ENCODE results near the gene RMC1.
"Not testable (repeated sequence)": the region's sequence is repeated elsewhere in the genome, so short reads cannot be mapped to it uniquely, and the experiment has no call there.

The RMC1 gene

GRCh38 chr18:23556145-23556780, 53.0 kb downstream of the RMC1 start:
- no peak for DNase-seq (ENCODE audit: low read depth in 4 of 4, low spot score in 1 of 4)

DNA sequence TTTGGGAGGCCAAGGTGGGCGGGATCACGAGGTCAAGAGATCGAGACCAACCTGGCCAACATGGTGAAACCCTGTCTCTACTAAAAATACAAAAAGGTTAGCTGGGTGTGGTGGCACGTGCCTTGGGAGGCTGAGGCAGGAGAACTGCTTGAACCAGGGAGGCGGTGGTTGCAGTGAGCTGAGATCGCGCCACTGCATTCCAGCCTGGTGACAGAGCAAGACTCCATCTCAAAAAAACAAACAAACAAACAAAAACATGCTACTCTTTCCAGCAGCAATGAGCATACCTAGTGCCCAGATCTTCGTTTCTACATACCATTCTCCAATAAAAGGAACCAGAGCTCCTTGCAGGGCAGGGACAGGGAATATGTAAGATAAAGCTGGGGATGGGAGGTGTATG, 54.2 kb downstream of the RMC1 start:
- DNase-seq (ENCODE audit: low read depth in 4 of 4, low spot score in 1 of 4) = not testable (repeated sequence)

GRCh38 chr18:23560186-23560585, 56.9 kb downstream of the RMC1 start:
- DNase-seq (ENCODE audit: low read depth in 4 of 4, low spot score in 1 of 4) = no peak

DNA sequence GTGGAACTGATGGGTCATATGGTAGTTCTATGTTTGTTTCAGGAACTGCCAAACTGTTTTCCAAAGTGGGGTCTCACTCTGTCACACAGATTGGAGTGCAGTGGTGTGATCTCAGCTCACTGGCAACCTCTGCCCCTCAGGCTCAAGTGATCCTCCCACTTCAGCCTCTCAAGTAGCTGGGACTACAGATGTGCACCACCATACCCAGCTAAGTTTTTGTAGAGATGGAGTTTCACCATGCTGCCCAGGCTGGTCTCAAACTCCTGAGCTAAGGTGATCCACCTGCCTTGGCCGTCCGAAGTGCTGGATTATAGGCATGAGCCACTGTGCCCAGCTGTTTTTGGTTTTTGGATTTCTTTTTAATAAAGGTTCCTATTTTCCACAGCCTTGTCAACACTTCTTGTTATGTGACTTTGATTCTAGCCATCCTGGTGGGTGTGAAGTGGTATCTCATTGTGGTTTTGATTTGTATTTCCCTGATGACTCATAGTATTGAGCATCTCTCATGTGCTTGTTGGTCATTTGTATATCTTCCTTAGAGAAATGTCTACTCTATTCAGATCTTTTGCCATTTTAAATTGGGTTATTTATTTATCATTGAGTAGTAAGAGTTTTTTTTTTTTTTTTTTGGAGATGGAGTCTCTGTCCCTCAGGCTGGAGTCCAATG, 60.2 kb downstream of the RMC1 start:
- no peak for DNase-seq (ENCODE audit: low read depth in 4 of 4, low spot score in 1 of 4)

DNA sequence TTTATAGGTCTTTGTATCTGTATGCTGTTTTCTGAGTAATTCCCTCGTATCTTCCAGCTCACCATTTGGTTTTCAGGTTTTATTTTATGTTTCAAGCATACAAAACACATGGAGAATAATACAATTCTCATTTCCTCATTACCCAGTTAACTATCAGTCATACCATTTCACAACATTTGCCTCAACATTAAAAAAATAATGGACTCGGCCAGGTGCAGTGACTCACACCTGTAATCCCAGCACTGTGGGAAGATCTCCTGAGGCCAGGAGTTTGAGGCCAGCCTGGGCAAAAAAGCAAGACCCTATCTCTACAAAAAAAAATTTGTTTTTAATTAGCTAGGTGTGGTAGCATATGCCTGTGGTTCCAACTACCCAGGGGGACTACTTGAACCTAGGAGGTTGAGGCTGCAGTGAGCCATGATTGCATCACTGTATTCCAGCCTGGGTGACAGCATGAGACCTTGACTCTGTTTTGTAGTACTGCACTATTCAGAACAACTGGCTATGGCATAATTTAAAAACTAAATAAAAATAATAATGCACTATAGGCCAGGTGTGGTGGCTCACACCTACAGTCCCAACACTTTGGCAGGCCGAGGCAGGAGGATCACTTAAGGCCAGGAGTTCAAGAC, 62.7 kb downstream of the RMC1 start:
- DNase-seq (ENCODE audit: low read depth in 4 of 4, low spot score in 1 of 4) = no peak

DNA sequence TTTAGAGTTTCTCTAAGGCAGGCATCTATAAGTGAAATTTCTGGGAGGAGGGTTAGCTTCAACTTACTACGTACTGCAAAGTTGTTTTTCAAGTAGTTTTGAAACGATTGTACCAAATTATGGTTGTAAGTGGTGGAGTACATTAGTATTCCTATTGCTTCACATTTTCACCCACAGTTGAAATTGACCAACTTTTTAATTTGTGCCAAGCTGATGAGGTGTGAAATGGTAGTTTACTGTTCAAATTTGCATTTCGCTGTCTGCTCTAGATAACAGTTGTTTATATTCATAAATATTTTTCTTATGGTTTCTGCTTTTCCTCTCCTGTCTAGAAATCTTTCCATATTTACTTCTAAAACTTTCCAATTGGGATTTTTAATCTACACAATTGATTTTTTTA, 64.4 kb downstream of the RMC1 start:
- DNase-seq (ENCODE audit: low read depth in 4 of 4, low spot score in 1 of 4) = no peak

- DNase-seq (ENCODE audit: low read depth in 4 of 4, low spot score in 1 of 4) = no peak
These were observed 65.2 kb downstream of the RMC1 start for GRCh38 chr18:23568281-23569138.

- DNase-seq (ENCODE audit: low read depth in 4 of 4, low spot score in 1 of 4) = no peak
These were observed 66.2 kb downstream of the RMC1 start for GRCh38 chr18:23569299-23570063.

- DNase-seq (ENCODE audit: low read depth in 4 of 4, low spot score in 1 of 4) = no peak
These were observed 67.7 kb downstream of the RMC1 start for GRCh38 chr18:23570912-23571504.

GRCh38 chr18:23572012-23572411, 68.7 kb downstream of the RMC1 start:
- no peak for DNase-seq (ENCODE audit: low read depth in 4 of 4, low spot score in 1 of 4)

GRCh38 chr18:23572570-23572969, 69.3 kb downstream of the RMC1 start:
- no peak for DNase-seq (ENCODE audit: low read depth in 4 of 4, low spot score in 1 of 4)

GRCh38 chr18:23573020-23573419, 69.7 kb downstream of the RMC1 start:
- DNase-seq (ENCODE audit: low read depth in 4 of 4, low spot score in 1 of 4) = no peak

DNA sequence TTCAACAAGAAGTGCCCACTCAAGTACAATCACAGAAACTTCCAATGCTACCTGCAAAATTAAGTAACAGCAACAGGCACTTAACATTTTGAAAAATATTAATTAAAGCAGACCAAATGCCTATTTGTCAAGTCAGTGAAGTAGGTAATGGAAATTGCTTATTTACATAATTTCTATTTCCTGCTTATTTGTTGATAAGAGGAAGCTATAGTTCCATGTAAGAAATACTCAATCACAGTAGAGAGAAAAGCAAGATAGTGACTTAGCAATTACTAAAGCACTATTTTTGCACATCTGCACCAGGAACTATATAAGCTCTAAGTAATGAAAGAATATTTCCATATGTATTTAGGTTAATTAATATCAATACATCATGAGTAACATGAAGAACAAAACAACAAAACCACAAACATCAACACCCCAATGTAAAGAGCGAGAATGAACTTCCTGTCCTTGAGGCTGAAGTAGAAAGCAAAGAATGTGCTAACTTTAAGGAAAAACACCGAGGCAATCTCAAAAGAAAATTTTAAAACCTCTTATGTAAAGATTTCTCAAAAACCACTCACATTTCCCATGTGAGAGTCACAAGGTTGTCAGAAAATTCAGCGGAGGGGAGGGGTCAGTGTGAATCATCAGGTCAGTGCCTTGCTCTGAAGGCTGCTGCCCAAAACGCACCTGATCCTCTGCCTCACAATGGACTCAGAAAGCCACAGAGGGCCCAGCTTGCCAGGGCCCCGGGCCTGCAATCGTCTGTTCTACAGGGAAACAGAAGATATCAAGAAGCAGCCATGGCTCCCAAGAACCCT, 70.5 kb downstream of the RMC1 start:
- no peak for DNase-seq (ENCODE audit: low read depth in 4 of 4, low spot score in 1 of 4)

GRCh38 chr18:23574611-23575308, 71.4 kb downstream of the RMC1 start:
- no peak for DNase-seq (ENCODE audit: low read depth in 4 of 4, low spot score in 1 of 4)

GRCh38 chr18:23575309-23575651, 72.0 kb downstream of the RMC1 start:
- no peak for DNase-seq (ENCODE audit: low read depth in 4 of 4, low spot score in 1 of 4)

- not testable (repeated sequence) for DNase-seq (ENCODE audit: low read depth in 4 of 4, low spot score in 1 of 4)
These were observed 74.2 kb downstream of the RMC1 start for GRCh38 chr18:23577521-23577920.

GRCh38 chr18:23578067-23578701, 74.9 kb downstream of the RMC1 start:
- DNase-seq (ENCODE audit: low read depth in 4 of 4, low spot score in 1 of 4) = no peak

- no peak for DNase-seq (ENCODE audit: low read depth in 4 of 4, low spot score in 1 of 4)
These were observed 75.8 kb downstream of the RMC1 start for GRCh38 chr18:23578891-23579653.

Measured in stimulated activated CD4-positive, alpha-beta T cell treated with anti-CD3 and anti-CD28 coated beads, Interleukin-1b, Interleukin-23, amount 100 ng/mL, for 24 hours (primary cell).